ENCODE results near the gene PER1. TPM values are rescaled to one million over a fixed set of nuclear protein-coding genes. Genes with fewer than 3 reads are reported as not detected.

Gene PER1
- total and polyA plus RNA-seq, 2 of the 13 experiments (the other 11 are each of a cell fraction or from before 2014, with no cell fraction given) = 2.6 to 3.6 TPM

- 0 out of 2 replicates have a peak, but pooled peaks have one; percentile 45 for TF ChIP-seq ZNF543 (CRISPR knock-in tag; IDR thresholded peaks at IDR 0.05)
- TF ChIP-seq FOXK1 (CRISPR knock-in tag; IDR thresholded peaks at IDR 0.05; ENCODE audit: borderline replicate concordance, low read depth) = 0 out of 2 replicates have a peak, but pooled peaks have one; percentile 14
- TF ChIP-seq ZNF503 (CRISPR knock-in tag; IDR thresholded peaks at IDR 0.05) = 0 out of 2 replicates have a peak, but pooled peaks have one; percentile 15
- TF ChIP-seq ZNF800 (CRISPR knock-in tag; IDR thresholded peaks at IDR 0.05) = no peak
- TF ChIP-seq MTERF4 (CRISPR knock-in tag; IDR thresholded peaks at IDR 0.05) = 0 out of 2 replicates have a peak, but pooled peaks have one; percentile 45
- TF ChIP-seq POLR2G (IDR thresholded peaks at IDR 0.05; ENCODE audit: low read depth, low read length) = peak; percentile 12; the same call in 1 of the 2 replicates
- peak; percentile 30; the same call in 1 of the 2 replicates for TF ChIP-seq KAT7 (CRISPR knock-in tag; IDR thresholded peaks at IDR 0.05; ENCODE audit: borderline replicate concordance)
- TF ChIP-seq ZNF331 (CRISPR knock-in tag; IDR thresholded peaks at IDR 0.05) = 0 out of 2 replicates have a peak, but pooled peaks have one; percentile 20
- TF ChIP-seq MAFK (conservative IDR thresholded peaks at IDR 0.05 in 1 of 2, IDR thresholded peaks at IDR 0.05 in 1 of 2; ENCODE audit: low read length in 2 of 2) = 0 out of 4 replicates have a peak, but pooled peaks of 1 of the 2 experiments have one; percentile 23
- peak; percentile 73; the same call in 1 of the 2 replicates for TF ChIP-seq ARID5B (CRISPR knock-in tag; IDR thresholded peaks at IDR 0.05)
- TF ChIP-seq TFAP4 (IDR thresholded peaks at IDR 0.05; ENCODE audit: borderline replicate concordance, low read depth) = peak; percentile 26; the same call in 1 of the 2 replicates
- TF ChIP-seq ZNF619 (CRISPR knock-in tag; IDR thresholded peaks at IDR 0.05) = no peak
- peak; percentile 48; the same call in 1 of the 2 replicates for TF ChIP-seq PHF20 (CRISPR knock-in tag; IDR thresholded peaks at IDR 0.05)
- peak; percentile 82; the same call in 1 of the 2 replicates for TF ChIP-seq TBX2 (CRISPR knock-in tag; IDR thresholded peaks at IDR 0.05; ENCODE audit: borderline replicate concordance)
- TF ChIP-seq IRF2 (CRISPR knock-in tag; IDR thresholded peaks at IDR 0.05) = peak; percentile 43; the same call in 1 of the 2 replicates
Measured at GRCh38 chr17:8153525-8153956, 1.3 kb upstream of the PER1 start (continued).

All from HepG2 (cell line).